ENCODE results near the gene HMGA1. TPM values are rescaled to one million over a fixed set of nuclear protein-coding genes. Genes with fewer than 3 reads are reported as not detected.

Gene HMGA1
- total RNA-seq, 1 donor, result 65.2 TPM

DNA sequence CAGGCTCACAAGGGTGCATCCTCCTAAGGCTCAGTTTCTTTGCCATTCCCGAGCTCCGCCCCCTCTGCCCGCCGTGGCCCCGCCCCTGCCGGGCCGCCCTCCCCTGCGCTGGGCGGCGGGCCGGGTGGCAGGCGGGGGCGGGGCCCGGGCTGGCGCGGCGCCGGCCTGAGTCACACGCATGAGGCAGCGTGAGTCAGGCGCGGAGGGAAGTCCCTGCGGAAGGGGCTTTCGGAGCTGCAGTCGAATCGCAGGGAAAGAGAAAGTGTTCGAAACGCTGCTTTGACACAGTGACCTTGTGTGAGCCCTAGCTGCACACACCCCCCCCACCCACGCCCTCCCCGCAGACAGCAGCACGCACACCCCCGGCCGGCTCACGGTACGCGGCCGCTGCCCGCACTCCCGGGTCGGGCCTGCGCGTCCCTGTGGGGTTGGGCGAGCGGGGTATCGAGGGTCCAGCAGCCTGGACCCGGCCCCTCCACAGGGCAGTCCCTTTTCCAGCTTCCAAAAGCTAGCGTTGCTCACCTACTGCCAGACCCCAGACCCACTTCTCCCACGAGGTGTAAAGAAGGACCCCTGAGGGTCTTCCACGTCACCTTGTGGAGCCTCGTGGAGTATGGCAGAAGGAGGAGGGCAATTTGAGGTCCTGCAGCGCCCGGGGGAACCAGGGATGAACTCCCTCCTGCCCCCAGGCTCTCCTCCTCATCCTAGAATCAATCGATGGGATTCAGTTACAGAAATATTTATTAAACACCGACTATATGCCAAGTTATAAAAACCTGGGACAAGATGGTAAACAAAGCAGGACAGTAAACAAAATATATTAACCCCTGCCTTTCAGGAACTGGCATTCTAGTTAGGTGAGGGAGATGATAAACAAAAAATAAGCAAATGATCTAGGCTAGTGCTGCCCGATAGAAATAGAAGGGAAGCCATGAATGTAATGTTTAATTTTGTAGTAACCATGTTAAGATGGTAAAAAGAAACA, 12.4 kb upstream of the HMGA1 start:
- H3K4me3 ChIP-seq (ENCODE audit: low read depth, low read length), result peak overlapping the region; percentile 60
- TF ChIP-seq CTCF (IDR thresholded peaks at IDR 0.05; ENCODE audit: insufficient read depth, low read depth, low read length), result no peak

DNA sequence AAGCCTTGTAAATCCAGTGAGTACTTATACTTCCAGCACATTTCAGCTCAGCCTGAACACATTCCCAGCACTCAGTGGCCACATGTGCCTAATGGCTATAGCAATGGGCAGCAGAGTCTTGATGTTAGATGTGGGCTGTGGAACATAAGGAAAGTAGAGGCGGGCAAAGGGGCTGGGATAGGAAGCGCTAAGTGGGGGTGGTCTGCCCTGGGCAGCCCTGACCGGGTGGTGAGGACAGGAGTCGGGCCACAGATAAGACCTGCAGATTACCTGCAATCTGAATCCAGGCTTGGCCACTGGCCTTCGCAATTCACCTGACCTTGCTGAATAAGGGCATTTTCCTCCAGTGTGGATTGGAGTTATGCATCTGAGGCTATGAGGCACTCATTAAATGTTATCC, 11.1 kb upstream of the HMGA1 start:
- DNase-seq (ENCODE audit: low read depth), result no peak
- H3K4me3 ChIP-seq (ENCODE audit: low read depth, low read length), result no peak overlapping the region
- no peak for TF ChIP-seq CTCF (IDR thresholded peaks at IDR 0.05; ENCODE audit: insufficient read depth, low read depth, low read length)

More for the DNA sequence above, 12.4 kb upstream of the HMGA1 start:
- DNase-seq (ENCODE audit: low read depth), result peak; percentile 94

DNA sequence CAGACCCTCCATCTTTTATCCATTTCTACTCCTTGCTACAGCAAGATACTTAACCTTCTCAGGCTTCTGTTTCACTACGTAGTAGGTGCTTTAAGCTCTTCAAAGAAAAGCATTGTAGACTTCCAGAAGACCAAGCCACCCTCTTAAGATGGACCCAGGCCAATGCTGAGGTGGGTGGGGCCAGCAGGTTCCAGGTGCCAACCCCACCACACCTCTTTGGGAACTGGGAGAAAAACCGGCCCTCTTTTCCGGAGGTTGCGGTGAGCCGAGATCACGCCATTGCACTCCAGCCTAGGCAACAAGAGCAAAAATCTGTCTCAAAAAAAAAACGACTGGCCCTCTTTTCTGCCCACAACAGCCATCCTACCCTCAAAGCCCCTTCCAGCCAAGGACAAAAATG, 10.6 kb upstream of the HMGA1 start:
- DNase-seq (ENCODE audit: low read depth), result no peak
- no peak overlapping the region for H3K4me3 ChIP-seq (ENCODE audit: low read depth, low read length)
- no peak for TF ChIP-seq CTCF (IDR thresholded peaks at IDR 0.05; ENCODE audit: insufficient read depth, low read depth, low read length)

GRCh38 chr6:34226731-34227586, 9.7 kb upstream of the HMGA1 start:
- no peak for DNase-seq (ENCODE audit: low read depth)
- no peak for TF ChIP-seq CTCF (IDR thresholded peaks at IDR 0.05; ENCODE audit: insufficient read depth, low read depth, low read length)
- no peak overlapping the region for H3K4me3 ChIP-seq (ENCODE audit: low read depth, low read length)

GRCh38 chr6:34227761-34228421, 8.8 kb upstream of the HMGA1 start:
- no peak for DNase-seq (ENCODE audit: low read depth)
- no peak for TF ChIP-seq CTCF (IDR thresholded peaks at IDR 0.05; ENCODE audit: insufficient read depth, low read depth, low read length)
- H3K4me3 ChIP-seq (ENCODE audit: low read depth, low read length), result no peak overlapping the region

DNA sequence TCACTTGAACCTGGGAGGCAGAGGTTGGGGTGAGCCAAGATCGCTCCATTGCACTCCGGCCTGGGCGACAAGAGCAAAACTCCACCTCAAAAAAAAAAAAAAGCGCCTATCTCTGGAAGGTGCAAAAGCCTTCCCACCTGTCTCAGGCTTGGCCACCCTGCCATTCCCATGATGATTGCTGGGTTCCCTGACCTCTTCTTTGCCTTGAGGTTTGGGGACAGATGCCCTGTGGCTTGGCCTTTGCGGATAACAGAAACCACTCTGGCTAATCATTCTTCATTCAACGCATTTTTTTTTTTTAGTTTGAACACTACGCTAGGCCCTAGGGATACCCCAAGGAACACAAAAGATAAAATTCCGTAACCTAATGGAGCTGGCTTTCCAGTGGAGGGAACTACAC, 6.8 kb upstream of the HMGA1 start:
- no peak overlapping the region for H3K4me3 ChIP-seq (ENCODE audit: low read depth, low read length)
- TF ChIP-seq CTCF (IDR thresholded peaks at IDR 0.05; ENCODE audit: insufficient read depth, low read depth, low read length), result no peak
- DNase-seq (ENCODE audit: low read depth), result no peak

Data from fibroblast of villous mesenchyme (primary cell).